Activated naive CD4-positive, alpha-beta T cell treated with anti-CD3 and anti-CD28 coated beads, Interleukin-2, amount 50 U/mL, for 72 hours (primary cell): ENCODE data around the gene OR2S2. TPM values are rescaled to one million over a fixed set of nuclear protein-coding genes. Genes with fewer than 3 reads are reported as not detected.
"Not testable (repeated sequence)": the region's sequence is repeated elsewhere in the genome, so short reads cannot be mapped to it uniquely, and the experiment has no call there.

Experiments used
- ATAC-seq, 2 donors: fragments of 150-1000 bp; cut with Tn5 transposase; 2 replicates each; pipeline ENCODE4 v1.10.0; 2021; ENCODE audit warnings: mild to moderate bottlenecking in 2 of 2, moderate library complexity in 2 of 2
- DNase-seq, 2 donors: peaks; one replicate each; pipeline ENCODE4 v3.0.0; 2021 to 2022; ENCODE audit warnings: low spot score in 2 of 2
- H3K27ac Mint-ChIP-seq, 2 donors: one replicate each; pipeline ENCODE4 v1.8.0; 2022; ENCODE audit warnings: mild to moderate bottlenecking in 2 of 2, mixed read lengths in 2 of 2
- H3K36me3 Mint-ChIP-seq, 2 donors: one replicate each; pipeline ENCODE4 v1.8.0; 2022; ENCODE audit warnings: mixed read lengths in 2 of 2
- H3K9me3 Mint-ChIP-seq, 2 donors: one replicate each; pipeline ENCODE4 v1.8.0; 2022; ENCODE audit warnings: mixed read lengths in 2 of 2
- total RNA-seq, 2 donors: library from RNA; stranded (reverse); gene quantifications; one replicate each; pipeline ENCODE4 v1.2.3, GENCODE V29; 2022

The OR2S2 gene
- total RNA-seq, 2 donors from 2014 or later: not detected

DNA sequence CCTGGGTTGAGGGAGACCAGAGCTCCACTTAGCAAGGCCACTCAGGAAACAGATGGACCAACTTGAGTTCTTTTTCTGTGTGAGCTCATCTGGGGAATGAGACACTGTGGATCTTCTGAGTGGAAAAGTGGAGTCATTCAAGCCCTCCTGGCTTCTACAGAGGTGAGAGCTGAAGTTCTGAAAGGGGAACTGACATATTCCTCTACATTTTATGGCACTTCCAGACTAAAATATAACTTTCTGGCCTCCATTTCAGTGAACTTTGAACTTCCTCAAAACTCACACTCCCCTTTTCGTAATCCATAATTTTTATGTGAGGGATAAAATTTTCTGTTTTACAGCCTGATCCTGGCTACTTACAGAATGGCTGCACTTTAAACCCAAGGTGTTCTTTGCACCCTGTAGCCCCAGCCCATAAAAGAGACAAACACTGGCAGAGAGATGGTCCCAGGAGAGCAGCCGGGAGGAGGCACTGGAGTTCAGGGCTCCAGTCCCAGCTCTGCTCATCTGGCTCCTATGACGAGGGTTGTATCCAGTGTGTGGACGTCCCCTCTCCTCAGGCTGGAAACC lies 37.8 kb downstream of the OR2S2 start:
- H3K27ac Mint-ChIP-seq: no peak overlapping the region
- no peaks in the 10 kb centered on the region for H3K36me3 Mint-ChIP-seq
- ATAC-seq (no peak), DNase-seq (no peak)
- H3K9me3 Mint-ChIP-seq: no peaks in the 10 kb centered on the region

DNA sequence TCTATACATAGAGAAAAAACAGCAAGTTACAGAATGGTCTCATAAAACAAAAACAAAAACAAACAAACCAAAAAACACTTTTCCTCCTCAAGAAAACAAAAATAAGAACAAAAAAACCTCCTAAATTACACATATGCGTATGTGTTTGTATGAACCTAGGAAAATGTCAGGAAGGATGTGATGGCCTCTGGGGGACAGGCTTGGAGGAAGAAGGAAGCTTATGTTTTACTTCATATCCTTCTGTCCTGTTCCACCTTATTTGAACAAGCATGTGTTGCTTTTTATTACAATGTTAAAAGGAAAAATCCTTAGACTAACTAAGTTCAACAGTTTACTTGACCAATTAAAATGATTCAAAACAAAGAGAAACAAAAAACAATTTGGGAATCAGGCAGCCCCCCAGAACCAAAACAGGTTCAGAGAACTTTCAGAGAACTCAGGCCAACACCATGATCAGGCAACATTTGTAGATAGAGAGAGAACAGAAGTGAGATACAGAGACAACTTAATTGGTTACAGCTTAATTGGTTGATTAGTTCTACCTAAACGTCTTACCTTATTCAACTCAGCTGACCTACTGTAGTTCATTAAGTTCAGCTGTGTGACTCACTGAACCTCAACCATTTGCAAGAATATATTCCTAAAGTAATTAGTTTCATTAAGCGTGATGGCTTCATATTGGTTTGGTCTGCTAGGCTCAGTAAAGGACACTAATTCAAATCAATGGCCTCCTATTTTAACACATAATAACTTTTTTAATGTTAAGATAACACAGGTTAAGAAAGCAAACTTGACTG lies 38.5 kb downstream of the OR2S2 start:
- no peak overlapping the region for H3K27ac Mint-ChIP-seq
- ATAC-seq (no peak), DNase-seq (no peak)
- H3K9me3 Mint-ChIP-seq: no peaks in the 10 kb centered on the region
- no peaks in the 10 kb centered on the region for H3K36me3 Mint-ChIP-seq

DNA sequence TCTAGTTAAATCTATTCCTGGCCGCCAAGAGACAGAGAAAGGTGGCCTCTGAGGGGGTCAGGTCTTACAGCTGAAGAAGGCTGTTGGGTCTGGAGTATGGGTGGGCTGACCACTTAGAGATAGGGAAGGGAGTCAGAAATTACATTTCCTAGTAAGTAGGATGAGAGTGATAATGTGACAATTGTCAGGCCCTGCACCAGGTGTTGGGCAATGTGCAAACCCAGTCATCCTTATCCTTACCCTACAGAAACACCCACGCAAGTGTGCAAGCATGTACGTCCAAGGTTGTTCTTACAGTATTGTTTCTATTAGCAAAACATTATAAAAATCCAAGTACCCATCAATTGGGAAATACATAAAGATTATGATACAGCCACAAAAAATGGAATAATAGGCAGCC lies 39.2 kb downstream of the OR2S2 start:
- DNase-seq: no peak
- ATAC-seq: no peak
- no peaks in the 10 kb centered on the region for H3K9me3 Mint-ChIP-seq
- no peak overlapping the region for H3K27ac Mint-ChIP-seq
- no peaks in the 10 kb centered on the region for H3K36me3 Mint-ChIP-seq

DNA sequence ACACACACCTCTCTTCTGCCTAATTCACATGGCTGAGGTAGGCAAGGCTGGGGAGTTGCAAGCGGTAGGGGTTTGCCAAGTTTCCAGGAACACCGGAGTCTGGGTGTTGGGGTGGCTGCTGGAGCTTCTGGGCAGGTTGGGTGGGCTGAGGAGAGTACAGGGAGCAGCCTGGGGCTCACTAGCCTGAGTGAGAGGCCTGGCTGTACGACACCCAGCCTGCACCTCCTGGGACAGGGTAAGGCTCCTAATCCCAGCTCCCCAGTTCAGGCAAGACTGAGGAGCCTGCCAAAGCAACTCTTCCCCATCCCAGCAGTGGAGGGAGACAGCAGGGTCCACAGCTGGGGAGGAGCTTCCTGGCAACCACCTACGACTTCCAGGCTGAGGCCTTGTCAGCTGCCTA lies 40.7 kb downstream of the OR2S2 start:
- Mint-ChIP-seq H3K36me3 (no peaks in the 10 kb centered on the region), H3K9me3 (no peaks in the 10 kb centered on the region), H3K27ac (no peak overlapping the region)
- DNase-seq (no peak), ATAC-seq (no peak)

DNA sequence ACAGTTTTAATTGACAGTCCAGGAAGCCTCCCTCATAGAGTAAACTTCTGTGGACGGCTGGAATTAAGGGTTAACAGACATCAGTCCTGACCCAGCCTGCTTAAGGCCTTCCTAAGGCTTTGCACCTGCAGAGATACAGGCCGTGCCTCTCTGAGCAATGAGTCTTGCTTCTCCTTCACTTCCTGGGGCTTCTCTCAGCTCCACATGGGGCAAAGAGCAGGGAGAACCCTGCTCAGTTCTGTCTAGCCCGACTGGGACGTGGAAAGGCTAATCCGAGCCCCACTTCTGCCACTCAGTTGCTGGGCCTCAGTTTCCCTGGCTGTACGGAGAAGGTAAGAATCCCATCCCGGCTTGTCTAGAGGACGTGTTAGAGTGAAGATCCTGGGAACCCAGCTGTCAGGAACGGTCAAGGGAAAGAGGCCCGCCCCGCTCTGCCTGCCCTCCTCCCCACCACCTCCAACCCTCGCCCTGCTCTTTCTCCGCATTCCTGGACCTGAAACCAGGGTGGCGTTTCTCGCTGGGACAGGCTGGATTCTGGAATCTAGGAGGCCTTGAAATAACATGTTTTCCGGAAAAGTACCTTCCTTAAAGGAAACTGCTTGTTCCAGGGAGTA lies 42.2 kb downstream of the OR2S2 start:
- Mint-ChIP-seq H3K27ac (no peak overlapping the region), H3K36me3 (no peaks in the 10 kb centered on the region), H3K9me3 (no peaks in the 10 kb centered on the region)
- DNase-seq: no peak
- no peak for ATAC-seq

DNA sequence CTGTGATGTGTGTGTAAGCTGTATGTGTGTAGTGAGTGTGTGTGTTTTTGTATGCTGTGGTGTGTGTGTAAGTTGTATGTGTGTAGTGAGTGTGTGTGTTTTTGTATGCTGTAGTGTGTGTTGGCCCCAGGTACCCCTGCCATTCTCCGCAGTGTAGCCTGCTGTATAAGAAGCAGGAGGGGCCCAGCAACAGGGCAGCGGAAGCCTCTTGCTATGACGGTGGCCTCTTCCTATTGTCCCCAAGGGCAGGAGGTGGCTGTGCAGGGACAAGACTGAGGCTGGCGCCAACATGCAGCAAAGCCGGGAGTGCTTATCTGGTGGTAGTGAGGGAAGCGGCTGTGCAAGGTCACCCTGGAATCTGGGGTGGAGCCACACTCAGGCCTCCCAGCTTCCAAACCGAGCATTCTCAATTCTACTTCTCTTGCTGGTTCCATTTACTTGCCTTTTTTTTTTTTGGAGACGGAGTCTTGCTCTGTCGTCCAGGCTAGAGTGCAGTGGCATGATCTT lies 43.6 kb downstream of the OR2S2 start:
- no peaks in the 10 kb centered on the region for H3K36me3 Mint-ChIP-seq
- no peak overlapping the region for H3K27ac Mint-ChIP-seq
- no peaks in the 10 kb centered on the region for H3K9me3 Mint-ChIP-seq
- DNase-seq (no peak), ATAC-seq (peak in 1 of 2 donors; percentile 44)

DNA sequence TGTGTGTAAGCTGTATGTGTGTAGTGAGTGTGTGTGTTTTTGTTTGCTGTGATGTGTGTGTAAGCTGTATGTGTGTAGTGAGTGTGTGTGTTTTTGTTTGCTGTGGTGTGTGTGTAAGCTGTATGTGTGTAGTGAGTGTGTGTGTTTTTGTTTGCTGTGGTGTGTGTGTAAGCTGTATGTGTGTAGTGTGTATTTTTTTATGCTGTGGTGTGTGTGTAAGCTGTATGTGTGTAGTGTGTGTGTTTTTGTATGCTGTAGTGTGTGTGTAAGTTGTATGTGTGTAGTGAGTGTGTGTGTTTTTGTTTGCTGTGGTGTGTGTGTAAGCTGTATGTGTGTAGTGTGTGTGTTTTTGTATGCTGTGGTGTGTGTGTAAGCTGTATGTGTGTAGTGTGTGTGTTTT lies 44.5 kb downstream of the OR2S2 start:
- H3K36me3 Mint-ChIP-seq, DNase-seq, ATAC-seq, H3K9me3 Mint-ChIP-seq, H3K27ac Mint-ChIP-seq: not testable (repeated sequence)

DNA sequence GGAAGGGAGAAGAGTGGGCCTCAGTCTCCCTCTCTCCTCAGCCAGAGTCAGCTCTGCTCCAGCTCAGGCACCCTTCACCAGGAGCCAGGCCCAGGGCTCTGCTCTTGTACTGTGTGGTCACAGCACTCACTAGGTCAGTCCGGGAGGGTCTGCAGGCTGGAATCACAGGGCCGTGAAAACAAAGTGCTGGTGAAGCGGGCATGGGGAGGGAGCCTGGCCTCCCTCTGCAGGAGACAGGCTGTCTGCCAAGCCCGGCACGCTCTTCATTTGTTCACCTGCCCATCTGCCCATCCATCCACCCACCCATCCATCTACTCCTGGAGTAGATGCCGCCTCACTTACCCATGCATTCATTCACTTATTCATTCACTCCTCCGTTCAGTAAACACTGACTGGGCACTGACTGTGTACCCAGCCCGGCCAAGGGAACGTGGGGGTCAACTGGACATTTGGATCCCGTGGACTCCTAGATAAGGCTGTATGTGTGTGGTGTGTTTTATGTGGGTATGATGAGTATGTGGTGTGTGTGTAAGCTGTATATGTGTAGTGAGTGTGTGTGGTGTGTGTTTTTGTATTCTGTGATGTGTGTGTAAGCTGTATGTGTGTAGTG lies 45.1 kb downstream of the OR2S2 start:
- Mint-ChIP-seq H3K27ac (no peak overlapping the region), H3K36me3 (no peaks in the 10 kb centered on the region), H3K9me3 (no peaks in the 10 kb centered on the region)
- no peak for ATAC-seq
- DNase-seq: no peak

DNA sequence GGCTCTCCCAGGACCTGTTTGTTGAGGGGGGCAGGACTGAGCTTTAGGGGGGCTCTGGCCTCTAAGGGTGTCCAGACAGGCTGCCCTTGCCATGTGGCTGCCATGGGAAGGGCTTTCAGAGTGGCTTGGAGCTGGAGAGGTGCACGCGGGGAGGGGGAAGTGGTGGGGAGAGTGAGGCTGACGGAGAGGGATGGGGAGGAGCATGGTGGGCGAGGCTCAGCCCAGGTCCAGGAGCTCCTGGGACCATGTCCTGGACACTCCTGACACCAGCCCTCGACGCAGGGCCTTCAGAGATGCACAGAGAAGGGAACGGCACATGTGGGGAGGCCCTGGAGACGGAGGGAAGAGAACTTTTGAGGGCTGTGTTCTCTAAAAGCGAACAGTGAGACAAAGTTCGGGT lies 46.3 kb downstream of the OR2S2 start:
- ATAC-seq (no peak), DNase-seq (no peak)
- Mint-ChIP-seq H3K27ac (no peak overlapping the region), H3K36me3 (no peaks in the 10 kb centered on the region), H3K9me3 (no peaks in the 10 kb centered on the region)

DNA sequence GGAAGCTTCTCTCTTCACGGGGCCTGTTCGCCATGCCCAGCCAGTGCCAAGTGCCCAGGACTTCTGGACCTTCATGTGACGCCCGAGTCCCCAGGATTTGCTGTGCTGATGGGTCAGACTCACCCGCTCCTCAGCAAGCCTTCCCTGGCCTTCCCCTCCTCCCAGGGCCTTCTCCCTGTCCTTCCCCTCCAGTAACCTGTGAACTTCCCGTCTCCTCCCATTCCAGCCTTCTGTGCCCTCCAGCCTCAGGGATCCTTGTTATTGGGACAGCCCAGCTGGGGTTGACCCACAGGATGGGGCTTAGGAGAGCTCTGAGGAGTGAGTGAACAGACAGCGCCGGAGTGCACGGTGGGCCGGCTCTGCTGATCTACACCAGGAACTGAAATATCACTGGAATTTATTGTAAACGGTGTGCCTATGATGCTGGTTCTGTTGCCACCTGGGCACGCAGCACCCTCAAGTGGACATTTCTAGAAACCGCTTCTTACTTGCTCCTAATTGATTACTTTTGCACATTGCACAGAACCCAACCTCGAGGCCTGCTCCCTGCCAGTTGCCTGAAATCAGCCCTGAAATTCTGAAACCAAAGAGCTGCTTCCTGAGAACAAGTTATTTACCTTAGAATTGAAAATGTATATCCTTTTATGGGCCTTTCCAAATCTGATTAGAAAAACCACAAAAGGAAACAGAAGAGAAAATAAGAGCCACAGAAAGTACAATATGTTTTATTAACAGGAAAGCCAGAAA lies 47.2 kb downstream of the OR2S2 start:
- H3K27ac Mint-ChIP-seq: peak overlapping the region; percentile 76 to 95
- ATAC-seq (peak; percentile 51 to 69), DNase-seq (peak in 1 of 2 donors; percentile 33)
- H3K9me3 Mint-ChIP-seq: no peaks in the 10 kb centered on the region
- H3K36me3 Mint-ChIP-seq: no peaks in the 10 kb centered on the region

DNA sequence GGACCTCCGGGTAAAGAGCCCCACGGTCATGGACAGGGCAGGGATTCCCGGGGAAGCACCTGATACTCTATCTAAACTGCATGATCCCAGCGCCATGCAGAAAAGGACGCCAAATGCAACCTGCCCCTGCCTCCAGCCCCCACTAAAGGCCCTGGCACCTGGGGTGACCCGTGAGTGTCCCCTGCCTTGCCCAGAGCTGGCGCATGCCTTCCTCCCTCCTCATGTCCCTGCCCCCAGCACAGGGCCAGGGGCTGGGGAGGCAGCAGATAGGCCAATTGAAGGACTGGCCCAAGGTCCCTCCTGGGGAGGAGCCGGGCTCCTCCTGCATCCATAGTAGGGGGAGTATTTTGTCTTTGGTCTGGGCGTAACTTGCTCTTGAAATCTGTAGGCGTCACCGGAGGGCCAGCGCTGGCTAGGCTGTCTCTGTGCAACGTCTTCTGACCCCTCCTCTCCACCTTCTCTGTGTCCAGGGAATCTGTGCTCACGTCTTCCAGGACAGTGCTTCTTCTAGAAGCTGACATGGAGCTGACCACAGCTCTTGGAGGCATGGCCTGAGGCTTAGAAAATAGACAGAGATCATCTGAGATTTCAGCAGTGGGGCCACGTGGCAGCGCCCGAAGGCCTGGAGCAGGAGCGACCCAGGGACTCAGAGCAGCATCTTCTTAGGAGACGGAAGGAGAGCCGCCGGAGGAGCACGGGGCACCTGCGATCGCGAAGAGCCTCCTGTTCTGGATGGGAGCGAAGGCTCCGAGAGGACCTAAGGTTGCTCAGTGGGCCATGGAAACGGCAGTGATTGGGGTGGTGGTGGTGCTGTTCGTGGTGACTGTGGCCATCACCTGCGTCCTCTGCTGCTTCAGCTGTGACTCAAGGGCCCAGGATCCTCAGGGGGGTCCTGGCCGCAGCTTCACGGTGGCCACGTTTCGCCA lies 48.0 kb downstream of the OR2S2 start:
- Mint-ChIP-seq H3K27ac (peak overlapping the region in 1 of 2 donors; percentile 76), H3K36me3 (no peaks in the 10 kb centered on the region), H3K9me3 (no peaks in the 10 kb centered on the region)
- DNase-seq: no peak
- no peak for ATAC-seq

DNA sequence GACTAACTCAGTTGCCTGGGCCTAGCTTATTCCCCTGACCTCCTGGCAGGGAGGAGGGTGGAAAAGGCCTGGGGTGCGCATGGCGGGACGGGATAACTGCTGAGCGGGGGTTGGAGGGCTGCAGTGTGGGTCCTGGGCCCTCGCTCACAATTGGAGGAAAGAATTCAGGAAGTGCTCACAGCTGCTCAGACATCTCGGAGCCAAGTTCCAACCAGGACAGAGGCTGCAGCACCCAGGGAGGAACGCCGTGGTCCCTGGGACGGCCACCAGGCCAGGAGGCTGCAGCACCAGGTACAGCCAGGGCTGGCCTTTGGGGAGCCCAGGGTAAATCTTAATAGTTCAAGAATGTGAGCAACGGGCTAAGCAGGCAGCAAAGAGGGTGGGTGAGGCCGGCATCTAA lies 48.7 kb downstream of the OR2S2 start, which contains the start of gene SPAAR:
Gene SPAAR (plus strand): TSS at position 217 of the 400 bp plus-strand sequence. CDS start 974 bp downstream, outside the sequence.
- DNase-seq (no peak), ATAC-seq (no peak)
- H3K27ac Mint-ChIP-seq: peak within 1 kb of the TSS; percentile 1 to 6
- H3K36me3 Mint-ChIP-seq: no peaks in the 10 kb centered on the region
- H3K9me3 Mint-ChIP-seq: no peaks in the 10 kb centered on the region

DNA sequence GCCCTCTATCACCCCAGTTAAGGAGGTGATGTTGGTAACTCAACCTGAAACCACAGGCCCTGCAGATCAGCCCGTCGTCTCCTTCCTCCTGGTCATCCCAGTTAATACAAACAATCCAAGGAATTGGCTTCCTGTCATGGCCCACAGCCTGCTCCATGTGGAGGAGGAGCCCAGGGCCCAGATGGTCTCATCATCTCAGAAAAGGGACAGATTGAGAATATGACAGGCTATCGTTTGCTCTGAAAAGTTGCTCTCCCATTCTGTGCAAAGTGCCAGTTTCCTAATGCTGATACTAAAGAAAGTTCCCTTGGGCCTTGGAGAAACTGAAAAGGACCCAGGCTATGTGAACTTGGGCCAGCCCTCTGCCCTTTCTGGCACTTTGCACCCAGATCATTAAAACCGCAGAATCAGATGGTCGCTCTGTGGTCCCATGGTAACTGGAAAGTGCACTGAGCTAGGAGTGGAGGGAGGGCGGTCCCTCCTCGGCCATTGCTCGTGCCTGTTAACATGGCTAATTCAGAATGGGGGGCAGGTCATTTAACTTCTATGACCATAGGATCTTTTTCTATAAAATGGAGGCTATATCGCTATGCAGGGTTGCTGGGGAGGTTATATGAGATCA lies 49.3 kb downstream of the OR2S2 start:
- Mint-ChIP-seq H3K27ac (peak overlapping the region; percentile 1 to 6), H3K9me3 (no peaks in the 10 kb centered on the region), H3K36me3 (no peaks in the 10 kb centered on the region)
- DNase-seq (no peak), ATAC-seq (no peak)

DNA sequence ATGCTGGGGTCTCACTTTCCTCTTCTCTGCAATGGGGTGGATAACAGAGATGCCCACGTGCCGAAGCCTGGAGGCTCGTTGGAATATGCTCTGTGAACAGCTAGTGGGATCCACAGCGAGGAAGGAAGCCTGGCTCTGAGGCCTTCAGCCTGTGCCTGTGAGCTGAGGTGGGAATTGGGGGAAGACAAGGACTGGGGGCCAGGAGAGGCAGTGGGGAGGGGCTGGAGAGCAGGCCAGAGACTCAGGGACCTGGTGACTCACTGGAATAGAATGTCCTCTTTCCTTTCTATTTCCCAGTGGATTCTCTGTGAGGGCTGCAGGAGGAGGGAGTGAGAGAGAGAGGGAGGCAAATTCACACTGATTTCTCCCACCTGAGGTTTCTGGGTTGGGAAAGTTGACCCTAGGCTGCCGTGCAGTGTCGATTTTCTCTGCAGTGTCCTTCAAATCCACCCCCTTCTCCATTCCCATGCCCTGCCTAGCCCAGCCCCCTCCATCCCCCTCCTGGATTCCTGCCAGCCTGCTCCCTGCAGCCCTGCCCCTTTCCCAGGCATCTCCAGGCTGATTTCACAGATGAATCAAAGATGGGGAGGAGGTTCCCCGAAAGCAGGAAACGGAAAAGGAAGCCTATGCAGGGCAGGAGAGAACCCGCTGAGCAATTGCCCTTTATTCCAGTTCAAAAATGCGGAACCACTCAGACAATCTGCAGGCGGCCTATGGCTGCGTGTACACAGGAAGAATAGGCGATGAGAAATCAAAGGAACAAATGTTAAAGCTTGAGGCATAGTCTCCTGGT lies 50.0 kb downstream of the OR2S2 start:
- H3K27ac Mint-ChIP-seq: no peak overlapping the region
- peak in 1 of 2 donors; percentile 51 for ATAC-seq

More for the DNA sequence above, 50.0 kb downstream of the OR2S2 start:
- no peak for DNase-seq
- Mint-ChIP-seq H3K36me3 (no peaks in the 10 kb centered on the region), H3K9me3 (no peaks in the 10 kb centered on the region)
